Common myeloid progenitor, CD34-positive (primary cell): ENCODE results near the gene C1orf210.

ENCODE experiments used
- CTCF ChIA-PET: fragments of 350-600 bp; sonication (Branson Sonifier 250); formaldehyde crosslinking; loops from one replicate; lab custom pipeline; 2021; ENCODE audit warnings: antibody characterized with exemption; lab: Charles Lee
- POLR2A ChIA-PET: fragments of 350-600 bp; sonication (Branson Sonifier 250); formaldehyde crosslinking; loops from one replicate; lab custom pipeline; 2021; ENCODE audit warnings: antibody characterized with exemption; lab: Charles Lee
- DNase-seq, 3 donors: peaks; one replicate each; pipeline versions ENCODE4 v3.0.0 to v3.0.0-alpha.2; 2013
- H3K27ac ChIP-seq, 2 experiments: 1 replicate in 1 of 2; 2 replicates in 1 of 2; pipeline ENCODE4 v1.7.0; 2013; ENCODE audit warnings: inconsistent platforms in 2 of 2, low read length in 2 of 2, mild to moderate bottlenecking in 2 of 2, low read depth in 1 of 2, moderate library complexity in 1 of 2; ENCODE audit not compliant: severe bottlenecking in 2 of 2, insufficient read depth in 1 of 2, poor library complexity in 1 of 2
- H3K27me3 ChIP-seq, 5 experiments: replicated peaks in 2 of 5; 1 replicate in 3 of 5; 2 replicates in 2 of 5; pipeline versions ENCODE4 v1.6.1 to v1.7.0; 2013; ENCODE audit warnings: low read length in 4 of 5, mild to moderate bottlenecking in 2 of 5, moderate library complexity in 2 of 5, inconsistent platforms in 1 of 5; ENCODE audit not compliant: insufficient read depth in 5 of 5, control insufficient read depth in 4 of 5
- H3K36me3 ChIP-seq, 4 experiments: 1 replicate in 2 of 4; 2 replicates in 2 of 4; pipeline versions ENCODE4 v1.6.1 to v1.7.0; 2013; ENCODE audit warnings: low read length in 3 of 4, control low read depth in 1 of 4, mild to moderate bottlenecking in 1 of 4; ENCODE audit not compliant: control insufficient read depth in 4 of 4, insufficient read depth in 4 of 4
- H3K4me1 ChIP-seq, 4 experiments: 1 replicate in 3 of 4; 2 replicates in 1 of 4; pipeline versions ENCODE4 v1.6.1 to v1.7.1; 2013; ENCODE audit warnings: low read length in 3 of 4, mild to moderate bottlenecking in 3 of 4, control low read depth in 1 of 4, inconsistent platforms in 1 of 4, moderate library complexity in 1 of 4; ENCODE audit not compliant: control insufficient read depth in 4 of 4, insufficient read depth in 4 of 4; ENCODE audit errors: control extremely low read depth in 1 of 4
- H3K4me3 ChIP-seq, 7 experiments: 1 replicate in 4 of 7; 2 replicates in 3 of 7; pipeline versions ENCODE4 v1.5.1 to v1.7.0; 2013; ENCODE audit warnings: mild to moderate bottlenecking in 7 of 7, low read length in 6 of 7, moderate library complexity in 6 of 7, inconsistent platforms in 2 of 7, low read depth in 2 of 7, control low read depth in 1 of 7; ENCODE audit not compliant: insufficient read depth in 4 of 7, control insufficient read depth in 1 of 7; ENCODE audit errors: extremely low read depth in 1 of 7
- H3K9me3 ChIP-seq, 5 experiments: 1 replicate in 4 of 5; 2 replicates in 1 of 5; pipeline versions ENCODE4 v1.6.1 to v1.7.1; 2013; ENCODE audit warnings: low read length in 4 of 5, mild to moderate bottlenecking in 2 of 5, inconsistent platforms in 1 of 5, low read depth in 1 of 5, moderate library complexity in 1 of 5; ENCODE audit not compliant: control insufficient read depth in 4 of 5, insufficient read depth in 2 of 5; ENCODE audit errors: control extremely low read depth in 1 of 5
- WGBS: methylation state at CpG from one replicate; pipeline ENCODE4 v1.1.5; 2013; ENCODE audit not compliant: insufficient coverage; 5-methylcytosine and 5-hydroxymethylcytosine counted together

The C1orf210 gene

DNA sequence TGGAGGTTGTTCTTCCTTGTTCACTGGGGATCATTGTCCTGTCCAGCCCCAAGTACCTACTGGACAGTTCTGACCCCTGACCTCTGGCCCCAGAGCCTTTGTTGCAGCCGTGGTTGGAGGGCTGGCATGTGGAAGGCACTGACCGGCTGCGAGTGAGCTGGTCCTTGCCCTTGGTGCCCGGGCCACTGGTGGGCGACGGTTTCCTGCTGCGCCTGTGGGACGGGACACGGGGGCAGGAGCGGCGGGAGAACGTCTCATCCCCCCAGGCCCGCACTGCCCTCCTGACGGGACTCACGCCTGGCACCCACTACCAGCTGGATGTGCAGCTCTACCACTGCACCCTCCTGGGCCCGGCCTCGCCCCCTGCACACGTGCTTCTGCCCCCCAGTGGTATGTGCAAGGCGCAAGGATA is 26.8 kb upstream of the C1orf210 start:
- POLR2A ChIA-PET: no interaction called here
- no peaks in the 10 kb centered on the region for H3K4me1 ChIP-seq
- peaks cover 4 to 68% (median 43%) of the 10 kb centered on the region in 4 experiments for H3K36me3 ChIP-seq
- H3K9me3 ChIP-seq: no peaks in the 10 kb centered on the region
- CTCF ChIA-PET: no interaction called here
- WGBS: 97% methylated on average over 13 of the region's 19 CpGs
- H3K27ac ChIP-seq: no peak overlapping the region
- no peak overlapping the region for H3K4me3 ChIP-seq
- no peaks in the 10 kb centered on the region for H3K27me3 ChIP-seq
- DNase-seq: no peak

DNA sequence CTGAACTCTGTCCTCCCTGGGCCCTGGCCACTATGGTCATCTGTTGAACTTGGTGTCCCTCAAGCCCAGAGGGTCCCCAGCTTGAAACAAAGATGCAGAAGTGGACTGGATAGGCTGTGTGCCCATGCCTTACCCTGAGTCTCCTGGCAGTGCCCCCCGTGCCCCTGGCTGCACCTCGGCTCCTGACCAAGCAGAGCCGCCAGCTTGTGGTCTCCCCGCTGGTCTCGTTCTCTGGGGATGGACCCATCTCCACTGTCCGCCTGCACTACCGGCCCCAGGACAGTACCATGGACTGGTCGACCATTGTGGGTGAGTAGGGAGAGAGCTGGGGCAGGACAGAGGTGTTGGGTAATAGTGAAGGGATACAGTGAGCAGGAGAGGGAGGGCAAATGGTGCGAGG is 26.1 kb upstream of the C1orf210 start:
- DNase-seq: no peak
- no peak overlapping the region for H3K27ac ChIP-seq
- H3K4me3 ChIP-seq: no peak overlapping the region
- no peaks in the 10 kb centered on the region for H3K9me3 ChIP-seq
- CTCF ChIA-PET: no interaction called here
- 94% methylated on average over 8 of the region's 9 CpGs for WGBS
- POLR2A ChIA-PET: no interaction called here
- peaks cover 4 to 68% (median 44%) of the 10 kb centered on the region in 4 experiments for H3K36me3 ChIP-seq
- no peaks in the 10 kb centered on the region for H3K4me1 ChIP-seq
- no peaks in the 10 kb centered on the region for H3K27me3 ChIP-seq

- H3K36me3 ChIP-seq: peaks cover 4 to 75% (median 44%) of the 10 kb centered on the region in 4 experiments
- no peaks in the 10 kb centered on the region for H3K9me3 ChIP-seq
- DNase-seq: no peak
- CTCF ChIA-PET: no interaction called here
- H3K27me3 ChIP-seq: no peaks in the 10 kb centered on the region
- H3K4me3 ChIP-seq: no peak overlapping the region
- 99% methylated on average over 12 of the region's 13 CpGs for WGBS
- POLR2A ChIA-PET: no interaction called here
- H3K27ac ChIP-seq: no peak overlapping the region
- H3K4me1 ChIP-seq: peaks cover 0 to 6% (median 2%) of the 10 kb centered on the region in 4 experiments
Observed at GRCh38 chr1:43309405-43310025, 24.1 kb upstream of the C1orf210 start.

GRCh38 chr1:43308635-43309404 is 23.4 kb upstream of the C1orf210 start:
- Histone ChIP-seq H3K36me3 (peaks cover 4 to 74% (median 41%) of the 10 kb centered on the region in 4 experiments), H3K27me3 (no peaks in the 10 kb centered on the region), H3K4me3 (no peak overlapping the region), H3K9me3 (no peaks in the 10 kb centered on the region), H3K4me1 (peaks cover 0 to 13% (median 9%) of the 10 kb centered on the region in 4 experiments), H3K27ac (no peak overlapping the region)
- 98% methylated on average over 15 of the region's 20 CpGs for WGBS
- no peak for DNase-seq
- ChIA-PET POLR2A (no interaction called here), CTCF (interaction anchor here (1.3 kb wide), 1 partner anchor 60 kb away, joined by 3 read pairs; no protein-coding TSS in a partner anchor)

DNA sequence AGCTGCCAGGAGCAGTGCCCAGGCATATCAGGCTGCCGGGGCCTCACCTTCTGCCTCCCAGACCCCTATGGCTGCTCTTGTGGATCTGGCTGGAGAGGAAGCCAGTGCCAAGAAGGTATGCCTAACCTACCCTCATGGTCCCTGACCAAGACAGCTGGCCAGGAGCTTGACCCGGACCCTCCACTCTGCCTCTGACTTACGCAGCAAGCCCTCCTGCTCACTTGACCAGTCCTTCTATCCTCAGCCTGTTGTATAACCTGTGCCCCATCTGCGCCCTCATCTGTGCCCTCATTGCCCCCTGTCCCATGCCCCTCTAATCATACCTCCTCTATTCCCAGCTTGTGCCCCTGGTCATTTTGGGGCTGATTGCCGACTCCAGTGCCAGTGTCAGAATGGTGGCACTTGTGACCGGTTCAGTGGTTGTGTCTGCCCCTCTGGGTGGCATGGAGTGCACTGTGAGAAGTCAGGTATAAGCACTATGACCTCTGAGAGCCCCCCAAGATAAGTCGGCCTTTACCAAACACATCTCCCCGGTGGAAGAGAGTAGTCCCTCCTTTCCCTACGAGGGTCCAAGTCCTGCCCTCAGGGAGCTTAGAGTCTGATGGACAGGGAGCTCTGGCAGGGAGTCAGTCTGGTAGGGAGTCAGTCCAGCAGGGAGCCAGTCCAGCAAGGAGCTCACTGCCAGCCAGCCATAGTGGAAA is 22.2 kb upstream of the C1orf210 start:
- H3K36me3 ChIP-seq: peaks cover 4 to 62% (median 34%) of the 10 kb centered on the region in 4 experiments
- H3K4me3 ChIP-seq: no peak overlapping the region
- H3K4me1 ChIP-seq: peaks cover 0 to 24% (median 14%) of the 10 kb centered on the region in 4 experiments
- 99% methylated on average over 9 of the region's 9 CpGs for WGBS
- H3K27me3 ChIP-seq: no peaks in the 10 kb centered on the region
- no peak overlapping the region for H3K27ac ChIP-seq
- POLR2A ChIA-PET: no interaction called here
- no peak for DNase-seq
- no peaks in the 10 kb centered on the region for H3K9me3 ChIP-seq
- CTCF ChIA-PET: interaction anchor here (1.3 to 1.5 kb wide), 2 partner anchors 22 to 61 kb away, joined by 3 to 5 read pairs; no protein-coding TSS in a partner anchor

DNA sequence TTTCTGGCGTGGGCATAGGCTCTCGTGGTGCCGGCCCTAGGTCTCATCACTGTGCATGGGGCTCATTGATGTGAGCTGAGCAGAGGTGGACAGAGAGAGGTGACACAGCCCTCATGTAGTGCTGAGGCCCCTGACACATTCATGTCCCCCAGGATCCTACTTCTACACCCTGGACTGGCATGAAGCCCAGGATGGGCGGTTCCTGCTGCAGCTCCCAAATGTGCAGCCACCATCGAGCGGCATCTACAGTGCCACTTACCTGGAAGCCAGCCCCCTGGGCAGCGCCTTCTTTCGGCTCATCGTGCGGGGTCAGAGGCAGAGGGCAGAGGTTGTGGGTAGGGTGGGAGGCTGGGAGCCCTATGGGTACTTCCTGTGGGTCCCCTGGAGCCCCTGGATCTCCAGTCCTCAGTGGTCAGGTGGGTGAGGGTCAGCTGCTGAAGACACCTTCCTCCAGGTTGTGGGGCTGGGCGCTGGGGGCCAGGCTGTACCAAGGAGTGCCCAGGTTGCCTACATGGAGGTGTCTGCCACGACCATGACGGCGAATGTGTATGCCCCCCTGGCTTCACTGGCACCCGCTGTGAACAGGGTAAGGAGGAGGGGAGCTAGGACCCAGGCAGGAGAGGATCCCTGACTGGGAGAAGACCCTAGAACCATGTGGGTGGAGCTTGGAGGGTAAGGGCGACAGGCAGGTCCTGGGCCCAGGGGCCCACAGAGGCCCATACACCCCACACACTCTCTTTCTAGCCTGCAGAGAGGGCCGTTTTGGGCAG is 21.5 kb upstream of the C1orf210 start:
- H3K4me3 ChIP-seq: no peak overlapping the region
- H3K36me3 ChIP-seq: peaks cover 2 to 55% (median 30%) of the 10 kb centered on the region in 4 experiments
- no peaks in the 10 kb centered on the region for H3K27me3 ChIP-seq
- no peak for DNase-seq
- ChIA-PET POLR2A (no interaction called here), CTCF (interaction anchor here (1.3 to 1.5 kb wide), 2 partner anchors 22 to 62 kb away, joined by 3 to 5 read pairs; no protein-coding TSS in a partner anchor)
- H3K9me3 ChIP-seq: no peaks in the 10 kb centered on the region
- peaks cover 0 to 31% (median 20%) of the 10 kb centered on the region in 4 experiments for H3K4me1 ChIP-seq
- no peak overlapping the region for H3K27ac ChIP-seq
- 99% methylated on average over 12 of the region's 17 CpGs for WGBS
